Muscle of leg (tissue), 9 donors: ENCODE measurements around the gene LAMTOR5. TPM values are rescaled to one million over a fixed set of nuclear protein-coding genes. Genes with fewer than 3 reads are reported as not detected.

Experiments used
- polyA plus RNA-seq, 8 donors: library from polyadenylated mRNA; unstranded; fragments of 120-200 nt; gene quantifications; one replicate each; pipeline versions ENCODE4 v1.2.1 to v1.2.3, GENCODE V29; 2013; ENCODE audit warnings: inconsistent platforms in 1 of 8, low replicate concordance in 1 of 8; ENCODE audit not compliant: insufficient read length in 8 of 8, insufficient read depth in 1 of 8
- total RNA-seq: library from RNA; stranded (reverse); fragments of 120-200 nt; gene quantifications from one replicate; pipeline ENCODE4 v1.2.4, GENCODE V29; 2013

Gene LAMTOR5
- total and polyA plus RNA-seq, 9 donors = 100 to 129 (median 118) TPM

Other genes with a start within 250 kb of the LAMTOR5 start
- 2.7 TPM for gene KCNC4, start 197.4 kb downstream of the LAMTOR5 start, total RNA-seq
- gene KCNC4, start 197.4 kb downstream of the LAMTOR5 start, polyA plus RNA-seq = 1 to 10 TPM; 5.7 to 8.8 (median 7.9) TPM
- gene RBM15, start 68.3 kb downstream of the LAMTOR5 start, total RNA-seq = 18.8 TPM
- gene RBM15, start 68.3 kb downstream of the LAMTOR5 start, polyA plus RNA-seq = 1 to 10 TPM; 5.0 to 9.4 (median 8.5) TPM
- gene SLC16A4, start 16.7 kb downstream of the LAMTOR5 start, total RNA-seq = 9.1 TPM
- gene SLC16A4, start 16.7 kb downstream of the LAMTOR5 start, polyA plus RNA-seq = 10 to 100 TPM in 2 of 8 donors, 1 to 10 TPM in 6; 6.5 to 11.6 (median 8.5) TPM
- not detected for gene PROK1, start 43.5 kb upstream of the LAMTOR5 start, total RNA-seq
- gene PROK1, start 43.5 kb upstream of the LAMTOR5 start, polyA plus RNA-seq = not detected
- gene KCNA10, start 111.5 kb upstream of the LAMTOR5 start, total RNA-seq = 0.09 TPM
- gene KCNA10, start 111.5 kb upstream of the LAMTOR5 start, polyA plus RNA-seq = under 1 TPM; 0.23 to 0.75 (median 0.60) TPM
- 0.75 TPM for gene KCNA2, start 198.7 kb upstream of the LAMTOR5 start, total RNA-seq
- 1 to 10 TPM in 4 of 8 donors, under 1 TPM in 4; 0.68 to 3.0 (median 0.91) TPM for gene KCNA2, start 198.7 kb upstream of the LAMTOR5 start, polyA plus RNA-seq